H1 (cell line): ENCODE measurements around the gene ZFTA. TPM values are rescaled to one million over a fixed set of nuclear protein-coding genes. Genes with fewer than 3 reads are reported as not detected.

Experiments used
- CTCF ChIA-PET: fragments of 300-600 bp; sonication (Branson Sonifier 250); formaldehyde crosslinking; loops from one replicate; lab custom pipeline; 2021; ENCODE audit not compliant: partially characterized antibody; lab: Charles Lee
- POLR2A ChIA-PET: fragments of 300-600 bp; sonication (Branson Sonifier 250); formaldehyde crosslinking; loops from one replicate; lab custom pipeline; 2021; ENCODE audit warnings: inconsistent platforms; ENCODE audit not compliant: partially characterized antibody; lab: Charles Lee
- DNase-seq, 2 experiments: peaks; one replicate each; pipeline versions ENCODE4 v3.0.0 to v3.0.0-alpha.2; 2010 to 2022; ENCODE audit warnings: low spot score in 2 of 2, low read depth in 1 of 2, mixed read lengths in 1 of 2
- FAIRE-seq: peaks from 2 replicates; lab custom pipeline; 2011; peaks lifted over from hg19 to GRCh38; lab: Jason Lieb, UNC
- H2AFZ ChIP-seq: 2 replicates; pipeline ENCODE4 v1.8.1; 2012; ENCODE audit warnings: low read length, inconsistent platforms
- H2AK5ac ChIP-seq: 2 replicates; pipeline ENCODE4 v1.6.1; 2013; ENCODE audit warnings: low read depth, low read length
- H2BK120ac ChIP-seq: replicated peaks from 2 replicates; pipeline ENCODE3; 2013; ENCODE audit warnings: low read depth, low read length, inconsistent platforms
- H2BK12ac ChIP-seq: 2 replicates; pipeline ENCODE4 v1.6.1; 2013; ENCODE audit warnings: low read depth, low read length
- H2BK15ac ChIP-seq: 2 replicates; pipeline ENCODE4 v1.6.1; 2013; ENCODE audit warnings: low read length
- H2BK20ac ChIP-seq: 2 replicates; pipeline ENCODE4 v1.6.1; 2013; ENCODE audit warnings: low read length
- H2BK5ac ChIP-seq: 2 replicates; pipeline ENCODE4 v1.6.1; 2013; ENCODE audit warnings: low read depth, low read length
- H3K14ac ChIP-seq: 2 replicates; pipeline ENCODE4 v1.6.1; 2013; ENCODE audit warnings: inconsistent platforms; ENCODE audit not compliant: insufficient read length
- H3K18ac ChIP-seq: 2 replicates; pipeline ENCODE4 v1.6.1; 2013; ENCODE audit warnings: low read length; ENCODE audit errors: extremely low read depth
- H3K23ac ChIP-seq: 2 replicates; pipeline ENCODE4 v1.6.1; 2013; ENCODE audit warnings: inconsistent platforms; ENCODE audit not compliant: insufficient read length
- H3K23me2 ChIP-seq: 2 replicates; pipeline ENCODE4 v1.6.1; 2013; ENCODE audit warnings: low read depth, low read length
- H3K27ac ChIP-seq: 2 replicates; pipeline ENCODE4 v1.6.1; 2011; ENCODE audit warnings: low read depth, low read length, inconsistent platforms
- H3K27me3 ChIP-seq, 4 experiments: replicated peaks in 1 of 4; 1 replicate in 1 of 4; 2 replicates in 3 of 4; pipeline versions ENCODE4 v1.6.1 to v1.8.1; 2011 to 2013; ENCODE audit warnings: low read length in 3 of 4, mild to moderate bottlenecking in 3 of 4, inconsistent platforms in 2 of 4, mixed read lengths in 2 of 4, moderate library complexity in 1 of 4; ENCODE audit not compliant: control insufficient read depth in 3 of 4, insufficient read depth in 3 of 4; ENCODE audit errors: extremely low read depth in 1 of 4
- H3K36me3 ChIP-seq, 4 experiments: 2 replicates each; pipeline versions ENCODE4 v1.6.1 to v1.8.1; 2011 to 2013; ENCODE audit warnings: mild to moderate bottlenecking in 4 of 4, low read length in 3 of 4, moderate library complexity in 2 of 4, control low read depth in 1 of 4, inconsistent platforms in 1 of 4; ENCODE audit not compliant: insufficient read depth in 4 of 4, control insufficient read depth in 2 of 4
- H3K4ac ChIP-seq: replicated peaks from 2 replicates; pipeline ENCODE3; 2013; ENCODE audit warnings: low read length, low read depth, mixed read lengths, inconsistent platforms; ENCODE audit not compliant: insufficient read length
- H3K4me1 ChIP-seq, 4 experiments: replicated peaks in 1 of 4; 1 replicate in 1 of 4; 2 replicates in 3 of 4; pipeline versions ENCODE4 v1.6.1 to v1.8.1; 2011 to 2013; ENCODE audit warnings: low read length in 3 of 4, inconsistent platforms in 2 of 4, mixed read lengths in 1 of 4; ENCODE audit not compliant: insufficient read depth in 4 of 4, control insufficient read depth in 3 of 4
- H3K4me2 ChIP-seq, 2 experiments: 2 replicates each; pipeline versions ENCODE4 v1.6.1 to v1.8.1; 2011 to 2013; ENCODE audit warnings: low read depth in 2 of 2, low read length in 2 of 2, control low read depth in 1 of 2, inconsistent platforms in 1 of 2, mild to moderate bottlenecking in 1 of 2; ENCODE audit not compliant: insufficient read depth in 1 of 2
- H3K4me3 ChIP-seq, 4 experiments: fragments of 200-600, 300-600 bp in 1 of 4; sonication (generic), shearing (Covaris generic), sonication (Bioruptor Twin) in 1 of 4; 2 replicates each; pipeline versions ENCODE4 v1.5.1 to v1.8.1; 2011 to 2016; ENCODE audit warnings: low read length in 4 of 4, low read depth in 3 of 4, control low read depth in 2 of 4, inconsistent platforms in 2 of 4, mild to moderate bottlenecking in 2 of 4, mixed read lengths in 1 of 4, moderate library complexity in 1 of 4; ENCODE audit not compliant: insufficient read depth in 2 of 4; ENCODE audit errors: extremely low read depth in 1 of 4
- H3K56ac ChIP-seq: replicated peaks from 2 replicates; pipeline ENCODE3; 2013; ENCODE audit warnings: low read depth, mild to moderate bottlenecking, mixed read lengths, low read length, inconsistent platforms; ENCODE audit not compliant: insufficient read length
- H3K79me1 ChIP-seq: 2 replicates; pipeline ENCODE4 v1.6.1; 2013; ENCODE audit warnings: low read depth, low read length, control low read depth
- H3K79me2 ChIP-seq, 2 experiments: 2 replicates each; pipeline versions ENCODE4 v1.6.1 to v1.8.1; 2012 to 2013; ENCODE audit warnings: low read length in 2 of 2, mild to moderate bottlenecking in 2 of 2, inconsistent platforms in 1 of 2; ENCODE audit not compliant: insufficient read depth in 2 of 2, control insufficient read depth in 1 of 2
- H3K9ac ChIP-seq, 4 experiments: replicated peaks in 1 of 4; 1 replicate in 1 of 4; 2 replicates in 3 of 4; pipeline versions ENCODE4 v1.6.1 to v1.8.1; 2011 to 2013; ENCODE audit warnings: low read depth in 3 of 4, low read length in 3 of 4, control low read depth in 2 of 4, mild to moderate bottlenecking in 2 of 4, moderate library complexity in 2 of 4, inconsistent platforms in 1 of 4; ENCODE audit errors: extremely low read depth in 1 of 4
- H3K9me3 ChIP-seq, 2 experiments: 2 replicates each; pipeline versions ENCODE4 v1.6.1 to v1.8.1; 2012 to 2013; ENCODE audit warnings: mild to moderate bottlenecking in 2 of 2, moderate library complexity in 2 of 2, control low read depth in 1 of 2, inconsistent platforms in 1 of 2, low read depth in 1 of 2, low read length in 1 of 2, mixed read lengths in 1 of 2; ENCODE audit not compliant: insufficient read depth in 2 of 2
- H4K20me1 ChIP-seq, 2 experiments: replicated peaks in 1 of 2; 2 replicates each; pipeline versions ENCODE3 to v1.8.1; 2011 to 2013; ENCODE audit warnings: inconsistent platforms in 2 of 2, low read length in 2 of 2, mild to moderate bottlenecking in 1 of 2; ENCODE audit not compliant: insufficient read depth in 2 of 2, control insufficient read depth in 1 of 2
- H4K5ac ChIP-seq: 2 replicates; pipeline ENCODE4 v1.6.1; 2013; ENCODE audit warnings: low read length, low read depth, mixed read lengths, inconsistent platforms; ENCODE audit not compliant: insufficient read length
- H4K8ac ChIP-seq: 2 replicates; pipeline ENCODE4 v1.8.0; 2013; ENCODE audit warnings: mild to moderate bottlenecking, moderate library complexity, low read length, inconsistent platforms; ENCODE audit not compliant: insufficient read depth; ENCODE audit errors: extremely low read depth
- H4K91ac ChIP-seq: replicated peaks from 2 replicates; pipeline ENCODE3; 2013; ENCODE audit warnings: low read length, mixed read lengths, inconsistent platforms; ENCODE audit not compliant: insufficient read length
- CHD1 ChIP-seq: IDR thresholded peaks from 2 replicates; pipeline ENCODE4 v1.6.1; 2012; ENCODE audit warnings: low read depth, low read length, improper control_type of control experiment
- HDAC2 ChIP-seq, 2 experiments: fragments of 300-600 bp in 1 of 2; sonication (generic) in 1 of 2; IDR thresholded peaks; 2 replicates each; pipeline ENCODE4 v1.6.1; 2011 to 2012; ENCODE audit warnings: low read depth in 2 of 2, low read length in 2 of 2, mild to moderate bottlenecking in 2 of 2, moderate library complexity in 2 of 2, borderline replicate concordance in 1 of 2, inconsistent platforms in 1 of 2
- HDAC6 ChIP-seq: IDR thresholded peaks from one replicate; pipeline ENCODE4 v1.7.1; 2012; ENCODE audit warnings: low read depth, mild to moderate bottlenecking, inconsistent platforms, low read length, moderate library complexity
- NRF1 ChIP-seq: IDR thresholded peaks from 2 replicates; pipeline ENCODE4 v1.6.1; 2011; ENCODE audit warnings: mild to moderate bottlenecking, low read depth, low read length, improper control_type of control experiment
- RNF2 ChIP-seq: fragments of 200-900, 300-1000 bp; sonication (generic); IDR thresholded peaks from 2 replicates; pipeline ENCODE4 v1.7.1; 2016; ENCODE audit warnings: borderline replicate concordance, low read depth, mild to moderate bottlenecking, antibody characterized with exemption, low read length; ENCODE audit not compliant: poor library complexity, severe bottlenecking; ENCODE audit errors: missing control alignments
- RXRA ChIP-seq: IDR thresholded peaks from 2 replicates; pipeline ENCODE4 v1.6.1; 2011; ENCODE audit warnings: low read depth, mild to moderate bottlenecking, low read length, moderate library complexity; ENCODE audit not compliant: insufficient read depth
- SIRT6 ChIP-seq: IDR thresholded peaks from one replicate; pipeline ENCODE4 v1.7.1; 2012; ENCODE audit warnings: low read length, inconsistent platforms
- SIX5 ChIP-seq: IDR thresholded peaks from 2 replicates; pipeline ENCODE4 v1.6.1; 2011; ENCODE audit warnings: mild to moderate bottlenecking, low read depth, low read length
- TAF1 ChIP-seq: IDR thresholded peaks from 2 replicates; pipeline ENCODE4 v1.6.1; 2011; ENCODE audit warnings: mild to moderate bottlenecking, low read depth, low read length
- TAF7 ChIP-seq: optimal IDR thresholded peaks from 2 replicates; pipeline ENCODE3; 2011; ENCODE audit warnings: low read depth, mild to moderate bottlenecking, inconsistent platforms, low read length, moderate library complexity, borderline replicate concordance
- TBP ChIP-seq: IDR thresholded peaks from 2 replicates; pipeline ENCODE4 v1.6.1; 2011; ENCODE audit warnings: low read depth, low read length, improper control_type of control experiment
- WGBS, 2 experiments: shearing (Covaris generic) in 1 of 2; methylation state at CpG; one replicate each; pipeline versions ENCODE4 v1.1.6 to v1.1.7; 2013 to 2015; ENCODE audit warnings: low lambda C conversion rate in 2 of 2, mixed read lengths in 2 of 2, inconsistent platforms in 1 of 2, low coverage in 1 of 2, missing lambda C conversion rate in 1 of 2; ENCODE audit not compliant: insufficient replicate concordance in 2 of 2, insufficient coverage in 1 of 2, insufficient read length in 1 of 2; ENCODE audit errors: extremely low coverage in 1 of 2, missing lambda C conversion rate in 1 of 2; 5-methylcytosine and 5-hydroxymethylcytosine counted together
- polyA plus RNA-seq, 7 experiments: library from polyadenylated mRNA; depleted of rRNA in 3 of 7; stranded (reverse) in 5 of 7; unstranded in 2 of 7; fragments of >200 nt in 5 of 7; fragments of 200-250 nt in 2 of 7; gene quantifications; 1 replicate in 5 of 7; 2 replicates in 1 of 7; 4 replicates in 1 of 7; pipeline versions ENCODE4 v1.2.1 to v1.2.3, GENCODE V29; 2011 to 2013; ENCODE audit warnings: missing spikeins in 2 of 7, mixed read lengths in 2 of 7
- total RNA-seq: library from RNA; stranded (reverse); fragmentation: NEBNext Ultra II Directional; extraction: Animal tissue kit (Norgen Biotek cat#: 25700); gene quantifications from 2 replicates; pipeline ENCODE4 v1.2.1, GENCODE V29; 2021
- TF ChIP-seq, protein P1 (sequence below): IDR thresholded peaks from 2 replicates; pipeline ENCODE4 v1.6.1; 2011; ENCODE audit warnings: low read length, improper control_type of control experiment

Gene ZFTA
- total and polyA plus RNA-seq, 2 of the 8 experiments (the other 6 are each of a cell fraction or from before 2014, with no cell fraction given), result 9.5 to 34.0 TPM

DNA sequence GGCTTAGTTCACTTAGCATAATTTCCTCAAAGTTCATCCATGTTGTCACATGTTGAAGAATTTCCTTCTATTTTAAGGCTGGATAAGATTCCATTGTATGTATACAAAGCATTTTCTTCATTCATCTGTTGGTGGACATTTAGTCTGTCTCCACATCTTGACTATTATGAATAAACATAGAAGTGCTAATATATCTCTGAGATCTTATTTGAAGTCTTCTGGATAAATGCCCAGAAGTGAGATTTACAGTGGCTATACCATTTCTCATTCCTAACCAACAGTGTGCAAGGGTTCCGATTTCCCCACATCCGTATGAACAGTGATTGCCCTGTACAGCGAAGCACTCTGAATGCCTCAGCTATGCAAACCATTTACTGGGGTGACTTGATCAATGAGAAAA lies 6.6 kb upstream of the ZFTA start:
- no peak overlapping the region for H2BK15ac ChIP-seq
- H3K18ac ChIP-seq, result no peak overlapping the region
- H2AFZ ChIP-seq, result no peak overlapping the region
- peaks cover 0 to 8% (median 6%) of the 10 kb centered on the region in 4 experiments; a peak in 4 of 7 replicates for H3K27me3 ChIP-seq
- no peaks in the 10 kb centered on the region for H3K36me3 ChIP-seq
- WGBS, 2 experiments, result 91% methylated on average over 3 of the region's 3 CpGs; no CpG with 5 or more reads in 1 of the 2 experiments
- H3K23me2 ChIP-seq, result peaks cover under 1% of the 10 kb centered on the region; the same call in 1 of the 2 replicates
- no peak overlapping the region for H3K4ac ChIP-seq
- no peak for TF ChIP-seq SIRT6
- no peak for TF ChIP-seq NRF1
- TF ChIP-seq TBP, result no peak
- TF ChIP-seq RXRA, result no peak
- no peak for TF ChIP-seq HDAC2 (IDR thresholded peaks at IDR 0.05; ENCODE audit: borderline replicate concordance in 1 of 2, low read depth in 2 of 2, low read length in 2 of 2)
- TF ChIP-seq RNF2, result no peak
- no peak for TF ChIP-seq HDAC6
- no peak for TF ChIP-seq TAF7
- TF ChIP-seq, protein P1, sequence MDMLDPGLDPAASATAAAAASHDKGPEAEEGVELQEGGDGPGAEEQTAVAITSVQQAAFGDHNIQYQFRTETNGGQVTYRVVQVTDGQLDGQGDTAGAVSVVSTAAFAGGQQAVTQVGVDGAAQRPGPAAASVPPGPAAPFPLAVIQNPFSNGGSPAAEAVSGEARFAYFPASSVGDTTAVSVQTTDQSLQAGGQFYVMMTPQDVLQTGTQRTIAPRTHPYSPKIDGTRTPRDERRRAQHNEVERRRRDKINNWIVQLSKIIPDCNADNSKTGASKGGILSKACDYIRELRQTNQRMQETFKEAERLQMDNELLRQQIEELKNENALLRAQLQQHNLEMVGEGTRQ, result no peak
- no peak for TF ChIP-seq CHD1
- TF ChIP-seq SIX5, result no peak
- no peak for TF ChIP-seq TAF1
- no peaks in the 10 kb centered on the region; the same call in 1 of the 2 replicates for H3K79me1 ChIP-seq
- no peak overlapping the region for H3K27ac ChIP-seq
- no peaks in the 10 kb centered on the region for H3K9me3 ChIP-seq
- DNase-seq (no peak), FAIRE-seq (no peak)
- no peak overlapping the region for H3K23ac ChIP-seq
- no peak overlapping the region for H3K14ac ChIP-seq
- no peak overlapping the region for H2BK5ac ChIP-seq
- no peak overlapping the region for H3K4me3 ChIP-seq
- H3K4me2 ChIP-seq, result no peak overlapping the region
- H4K20me1 ChIP-seq, result no peaks in the 10 kb centered on the region
- no peak overlapping the region for H2BK120ac ChIP-seq
- no peak overlapping the region for H4K5ac ChIP-seq
- H2AK5ac ChIP-seq, result no peak overlapping the region
- CTCF ChIA-PET, result interaction anchor here (0.8 kb wide), 1 partner anchor 54 kb away, joined by 5 read pairs; no protein-coding TSS in a partner anchor
- H4K8ac ChIP-seq, result no peak overlapping the region
- H3K56ac ChIP-seq, result no peak overlapping the region
- H2BK12ac ChIP-seq, result no peak overlapping the region
- H4K91ac ChIP-seq, result no peak overlapping the region
- no peaks in the 10 kb centered on the region for H3K79me2 ChIP-seq
- no peak overlapping the region for H2BK20ac ChIP-seq
- H3K4me1 ChIP-seq, result peaks cover 0 to 2% (median under 1%) of the 10 kb centered on the region in 4 experiments; a peak in 2 of 7 replicates
- POLR2A ChIA-PET, result interaction anchor here (1.7 kb wide), 1 partner anchor 39 kb away, joined by 3 read pairs; no protein-coding TSS in a partner anchor
- no peak overlapping the region for H3K9ac ChIP-seq
